DND-41 (cell line): Measurements from ENCODE around the gene PTK6.

ENCODE experiments used
- ATAC-seq: fragments of 200-7000 bp; cut with Tn5 transposase; 3 replicates; pipeline ENCODE4 v1.9.1; 2021; ENCODE audit warnings: low read depth; ENCODE audit not compliant: insufficient read depth
- DNase-seq: peaks from one replicate; pipeline ENCODE4 v3.0.0-alpha.2; 2020
- H2AFZ ChIP-seq: 2 replicates; pipeline ENCODE4 v1.6.0; 2012; ENCODE audit warnings: low read depth, low read length
- H3K27ac ChIP-seq: 2 replicates; pipeline ENCODE4 v1.5.1; 2012; ENCODE audit warnings: low read length, inconsistent platforms
- H3K27me3 ChIP-seq: fragments of 200-600 bp; sonication (generic); 2 replicates; pipeline ENCODE4 v1.6.0; 2012; ENCODE audit warnings: low read length, mild to moderate bottlenecking, inconsistent platforms; ENCODE audit not compliant: insufficient read depth, poor library complexity
- H3K36me3 ChIP-seq: 2 replicates; pipeline ENCODE4 v1.5.1; 2012; ENCODE audit warnings: low read length, inconsistent platforms; ENCODE audit not compliant: insufficient read depth
- H3K4me1 ChIP-seq: 2 replicates; pipeline ENCODE4 v1.5.1; 2012; ENCODE audit warnings: mild to moderate bottlenecking, low read length; ENCODE audit not compliant: insufficient read depth
- H3K4me2 ChIP-seq: 2 replicates; pipeline ENCODE4 v1.6.0; 2012; ENCODE audit warnings: mild to moderate bottlenecking, moderate library complexity, low read length, inconsistent platforms; ENCODE audit not compliant: insufficient read depth
- H3K4me3 ChIP-seq, 2 experiments: fragments of 200-600 bp in 1 of 2; shearing (Covaris generic) in 1 of 2; 2 replicates each; pipeline ENCODE4 v1.5.1; 2012 to 2016; ENCODE audit warnings: inconsistent platforms in 2 of 2, low read length in 2 of 2, mild to moderate bottlenecking in 2 of 2, low read depth in 1 of 2, moderate library complexity in 1 of 2
- H3K79me2 ChIP-seq: 2 replicates; pipeline ENCODE4 v1.6.0; 2012; ENCODE audit warnings: low read length, inconsistent platforms; ENCODE audit not compliant: insufficient read depth
- H3K9ac ChIP-seq: 2 replicates; pipeline ENCODE4 v1.6.0; 2012; ENCODE audit warnings: low read depth, mild to moderate bottlenecking, inconsistent platforms, low read length, moderate library complexity
- H3K9me3 ChIP-seq: 2 replicates; pipeline ENCODE4 v1.5.1; 2012; ENCODE audit warnings: low read length, moderate library complexity, mild to moderate bottlenecking, inconsistent platforms; ENCODE audit not compliant: insufficient read depth, severe bottlenecking
- H4K20me1 ChIP-seq: 2 replicates; pipeline ENCODE4 v1.6.0; 2012; ENCODE audit warnings: low read length; ENCODE audit not compliant: insufficient read depth
- EZH2 ChIP-seq: IDR thresholded peaks from 3 replicates; pipeline ENCODE4 v1.6.1; 2012; ENCODE audit warnings: borderline replicate concordance, low read depth, mild to moderate bottlenecking, moderate library complexity, low read length, inconsistent platforms; ENCODE audit not compliant: severe bottlenecking
- TF ChIP-seq, protein P1 (sequence below): IDR thresholded peaks from 2 replicates; pipeline ENCODE4 v1.5.1; 2012; ENCODE audit warnings: borderline replicate concordance, low read length, moderate library complexity, mild to moderate bottlenecking; ENCODE audit not compliant: poor library complexity, severe bottlenecking; ENCODE audit errors: extremely low read depth

Gene PTK6

GRCh38 chr20:63570281-63571086 is 33.3 kb upstream of the PTK6 start:
- no peak overlapping the region for H3K4me2 ChIP-seq

GRCh38 chr20:63568986-63569949 is 32.1 kb upstream of the PTK6 start:
- Histone ChIP-seq H3K36me3 (no peaks in the 10 kb centered on the region), H3K4me1 (peaks cover 23% of the 10 kb centered on the region), H3K4me3 (no peak overlapping the region), H3K79me2 (no peaks in the 10 kb centered on the region; the same call in 1 of the 2 replicates), H2AFZ (no peak overlapping the region), H3K27me3 (peaks cover 13% of the 10 kb centered on the region), H4K20me1 (peaks cover 39% of the 10 kb centered on the region), H3K9ac (no peak overlapping the region), H3K4me2 (no peak overlapping the region), H3K27ac (no peak overlapping the region), H3K9me3 (no peaks in the 10 kb centered on the region)
- TF ChIP-seq, protein P1, sequence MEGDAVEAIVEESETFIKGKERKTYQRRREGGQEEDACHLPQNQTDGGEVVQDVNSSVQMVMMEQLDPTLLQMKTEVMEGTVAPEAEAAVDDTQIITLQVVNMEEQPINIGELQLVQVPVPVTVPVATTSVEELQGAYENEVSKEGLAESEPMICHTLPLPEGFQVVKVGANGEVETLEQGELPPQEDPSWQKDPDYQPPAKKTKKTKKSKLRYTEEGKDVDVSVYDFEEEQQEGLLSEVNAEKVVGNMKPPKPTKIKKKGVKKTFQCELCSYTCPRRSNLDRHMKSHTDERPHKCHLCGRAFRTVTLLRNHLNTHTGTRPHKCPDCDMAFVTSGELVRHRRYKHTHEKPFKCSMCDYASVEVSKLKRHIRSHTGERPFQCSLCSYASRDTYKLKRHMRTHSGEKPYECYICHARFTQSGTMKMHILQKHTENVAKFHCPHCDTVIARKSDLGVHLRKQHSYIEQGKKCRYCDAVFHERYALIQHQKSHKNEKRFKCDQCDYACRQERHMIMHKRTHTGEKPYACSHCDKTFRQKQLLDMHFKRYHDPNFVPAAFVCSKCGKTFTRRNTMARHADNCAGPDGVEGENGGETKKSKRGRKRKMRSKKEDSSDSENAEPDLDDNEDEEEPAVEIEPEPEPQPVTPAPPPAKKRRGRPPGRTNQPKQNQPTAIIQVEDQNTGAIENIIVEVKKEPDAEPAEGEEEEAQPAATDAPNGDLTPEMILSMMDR: no peak
- TF ChIP-seq EZH2: no peak
- DNase-seq (no peak), ATAC-seq (no peak)

More at GRCh38 chr20:63570281-63571086, 33.3 kb upstream of the PTK6 start:
- Histone ChIP-seq H3K4me3 (no peak overlapping the region), H4K20me1 (peaks cover 39% of the 10 kb centered on the region), H2AFZ (no peak overlapping the region), H3K79me2 (no peaks in the 10 kb centered on the region; the same call in 1 of the 2 replicates), H3K9ac (no peak overlapping the region), H3K27ac (no peak overlapping the region), H3K27me3 (peaks cover 13% of the 10 kb centered on the region), H3K9me3 (no peaks in the 10 kb centered on the region), H3K4me1 (peaks cover 28% of the 10 kb centered on the region), H3K36me3 (no peaks in the 10 kb centered on the region)
- TF ChIP-seq EZH2: no peak
- TF ChIP-seq, protein P1: no peak
- DNase-seq (no peak), ATAC-seq (no peak)

- no peak overlapping the region for H3K27ac ChIP-seq
- peaks cover 37% of the 10 kb centered on the region for H4K20me1 ChIP-seq
- H3K4me1 ChIP-seq: peaks cover 17% of the 10 kb centered on the region
- no peak overlapping the region for H3K4me2 ChIP-seq
- no peaks in the 10 kb centered on the region for H3K9me3 ChIP-seq
- DNase-seq (no peak), ATAC-seq (no peak)
- no peak for TF ChIP-seq EZH2
- TF ChIP-seq, protein P1: no peak
- no peak overlapping the region for H3K4me3 ChIP-seq
- peaks cover 13% of the 10 kb centered on the region for H3K27me3 ChIP-seq
- no peak overlapping the region for H3K9ac ChIP-seq
- no peaks in the 10 kb centered on the region; the same call in 1 of the 2 replicates for H3K79me2 ChIP-seq
- H3K36me3 ChIP-seq: no peaks in the 10 kb centered on the region
- H2AFZ ChIP-seq: no peak overlapping the region
Measured at GRCh38 chr20:63568170-63568981, 31.2 kb upstream of the PTK6 start.
